ENCODE results near the gene CIAO2A.

The CIAO2A gene

DNA sequence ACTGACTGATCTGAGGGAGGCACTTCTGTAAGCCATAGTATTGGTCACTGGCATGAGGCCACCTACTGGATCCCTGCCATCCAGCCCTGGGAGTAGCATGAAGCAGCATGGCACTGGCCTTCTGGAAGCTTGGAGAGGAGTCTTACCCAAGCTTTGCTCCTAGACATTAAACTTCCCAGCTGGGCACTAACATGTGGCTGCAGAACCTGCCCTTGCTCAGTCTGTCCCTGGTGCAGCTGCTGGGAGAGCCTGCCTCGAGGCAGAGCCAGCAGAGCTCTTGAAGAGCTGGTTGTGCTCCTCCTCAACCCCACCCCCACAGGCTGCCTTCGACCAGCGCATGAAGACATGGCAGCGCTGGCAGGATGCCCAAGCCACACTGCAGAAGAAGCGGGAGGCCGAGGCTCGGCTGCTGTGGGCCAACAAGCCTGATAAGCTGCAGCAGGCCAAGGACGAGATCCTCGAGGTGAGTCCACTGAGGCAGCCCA is 40.7 kb upstream of the CIAO2A start:
- DNase-seq (ENCODE audit: insufficient read length, low spot score) (no peak), FAIRE-seq (no peak)
- TF ChIP-seq, protein P1, sequence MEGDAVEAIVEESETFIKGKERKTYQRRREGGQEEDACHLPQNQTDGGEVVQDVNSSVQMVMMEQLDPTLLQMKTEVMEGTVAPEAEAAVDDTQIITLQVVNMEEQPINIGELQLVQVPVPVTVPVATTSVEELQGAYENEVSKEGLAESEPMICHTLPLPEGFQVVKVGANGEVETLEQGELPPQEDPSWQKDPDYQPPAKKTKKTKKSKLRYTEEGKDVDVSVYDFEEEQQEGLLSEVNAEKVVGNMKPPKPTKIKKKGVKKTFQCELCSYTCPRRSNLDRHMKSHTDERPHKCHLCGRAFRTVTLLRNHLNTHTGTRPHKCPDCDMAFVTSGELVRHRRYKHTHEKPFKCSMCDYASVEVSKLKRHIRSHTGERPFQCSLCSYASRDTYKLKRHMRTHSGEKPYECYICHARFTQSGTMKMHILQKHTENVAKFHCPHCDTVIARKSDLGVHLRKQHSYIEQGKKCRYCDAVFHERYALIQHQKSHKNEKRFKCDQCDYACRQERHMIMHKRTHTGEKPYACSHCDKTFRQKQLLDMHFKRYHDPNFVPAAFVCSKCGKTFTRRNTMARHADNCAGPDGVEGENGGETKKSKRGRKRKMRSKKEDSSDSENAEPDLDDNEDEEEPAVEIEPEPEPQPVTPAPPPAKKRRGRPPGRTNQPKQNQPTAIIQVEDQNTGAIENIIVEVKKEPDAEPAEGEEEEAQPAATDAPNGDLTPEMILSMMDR (IDR thresholded peaks at IDR 0.05; ENCODE audit: insufficient read depth, missing control alignments), result no peak

DNA sequence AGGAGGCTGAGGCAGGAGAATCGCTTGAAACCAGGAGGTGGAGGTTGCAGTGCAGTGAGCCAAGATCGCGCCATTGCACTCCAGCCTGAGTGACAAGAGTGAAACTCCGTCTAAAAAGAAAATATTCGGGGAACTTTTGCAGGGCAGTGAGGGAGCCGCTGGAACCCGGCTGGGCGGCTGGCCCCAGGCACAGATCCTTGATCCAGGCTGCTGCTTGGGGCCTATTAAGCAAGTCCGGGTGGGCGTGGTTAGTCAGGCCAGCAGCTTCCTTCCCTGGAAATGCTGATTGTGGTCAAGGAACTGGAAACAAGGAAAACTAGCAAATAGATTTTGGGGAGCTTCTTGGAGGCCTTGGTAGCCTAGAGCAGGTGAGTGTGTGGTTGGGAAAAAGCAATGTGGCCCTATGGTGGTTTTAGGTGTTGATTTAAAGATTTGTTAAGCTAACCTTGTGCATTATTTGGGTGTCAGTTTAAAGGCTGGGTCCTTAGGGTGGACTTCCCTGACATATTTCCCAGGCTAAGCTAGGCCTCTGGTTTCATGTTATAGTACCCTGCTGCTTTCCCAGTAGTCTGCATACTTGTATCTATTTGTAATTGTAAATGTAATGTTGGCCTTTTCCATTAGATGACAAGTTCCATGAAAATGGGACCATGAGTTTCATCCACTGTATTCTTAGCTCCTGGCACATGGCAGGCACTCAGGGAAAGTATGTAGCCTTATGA is 40.1 kb upstream of the CIAO2A start:
- TF ChIP-seq, protein P1 (IDR thresholded peaks at IDR 0.05; ENCODE audit: insufficient read depth, missing control alignments), result no peak
- FAIRE-seq (no peak), DNase-seq (ENCODE audit: insufficient read length, low spot score) (no peak)

DNA sequence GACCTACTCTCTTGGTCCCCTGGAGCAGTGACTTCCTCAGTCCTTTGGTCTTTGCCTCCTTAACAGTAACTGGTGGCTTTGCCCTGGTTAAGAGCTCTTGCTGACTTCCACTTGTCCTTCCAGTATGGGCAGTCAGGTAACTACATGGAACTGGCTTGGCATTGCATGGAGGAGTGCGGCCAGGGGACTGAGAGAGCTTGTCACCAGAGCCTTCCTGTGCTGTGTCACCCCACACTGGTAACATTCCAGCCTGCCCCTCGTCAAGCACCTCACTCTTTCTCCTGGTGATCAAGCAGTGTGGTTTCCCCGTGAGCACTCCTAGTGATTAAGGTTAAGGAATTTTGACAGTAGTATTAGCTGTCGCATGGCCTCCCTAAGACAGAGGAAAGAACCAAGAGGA is 38.6 kb upstream of the CIAO2A start:
- DNase-seq (ENCODE audit: insufficient read length, low spot score) (no peak), FAIRE-seq (no peak)
- TF ChIP-seq, protein P1 (IDR thresholded peaks at IDR 0.05; ENCODE audit: insufficient read depth, missing control alignments), result no peak

DNA sequence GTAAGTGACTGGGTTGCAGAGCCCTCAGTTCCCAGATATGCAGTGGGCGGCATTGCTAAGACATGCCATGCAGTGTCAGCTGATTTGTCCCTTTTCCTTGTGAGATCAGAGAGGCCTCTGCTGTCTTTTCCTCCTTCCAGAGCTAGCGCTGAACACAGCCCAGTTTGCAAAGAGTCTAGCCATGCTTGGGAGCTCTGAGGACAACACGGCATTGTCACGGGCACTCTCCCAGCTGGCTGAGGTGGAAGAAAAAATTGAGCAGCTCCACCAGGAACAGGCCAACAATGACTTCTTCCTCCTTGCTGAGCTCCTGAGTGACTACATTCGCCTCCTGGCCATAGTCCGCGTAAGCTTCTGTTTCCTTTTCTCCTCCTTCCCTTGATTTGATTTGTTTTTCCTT is 37.9 kb upstream of the CIAO2A start:
- FAIRE-seq (no peak), DNase-seq (ENCODE audit: insufficient read length, low spot score) (no peak)
- TF ChIP-seq, protein P1 (IDR thresholded peaks at IDR 0.05; ENCODE audit: insufficient read depth, missing control alignments), result no peak

DNA sequence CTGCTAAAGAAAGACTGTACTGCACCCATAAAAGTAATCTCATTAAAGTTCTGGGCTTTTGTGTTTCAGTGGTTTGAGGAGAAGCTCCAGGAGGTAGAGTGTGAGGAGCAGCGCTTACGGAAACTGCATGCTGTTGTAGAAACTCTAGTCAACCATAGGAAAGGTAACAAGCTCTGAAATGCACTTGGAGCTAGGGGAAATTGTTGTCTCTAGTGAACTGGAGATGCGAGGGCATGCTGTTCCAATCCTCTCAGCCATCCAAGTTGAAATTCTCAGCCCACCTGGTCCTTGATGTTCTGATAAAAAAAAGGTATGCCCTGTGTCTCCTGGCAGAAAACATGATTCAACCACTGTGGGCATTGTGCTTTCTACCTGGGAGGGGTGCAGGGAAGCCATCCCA is 36.5 kb upstream of the CIAO2A start:
- no peak for FAIRE-seq
- no peak for DNase-seq (ENCODE audit: insufficient read length, low spot score)
- TF ChIP-seq, protein P1 (IDR thresholded peaks at IDR 0.05; ENCODE audit: insufficient read depth, missing control alignments), result no peak

DNA sequence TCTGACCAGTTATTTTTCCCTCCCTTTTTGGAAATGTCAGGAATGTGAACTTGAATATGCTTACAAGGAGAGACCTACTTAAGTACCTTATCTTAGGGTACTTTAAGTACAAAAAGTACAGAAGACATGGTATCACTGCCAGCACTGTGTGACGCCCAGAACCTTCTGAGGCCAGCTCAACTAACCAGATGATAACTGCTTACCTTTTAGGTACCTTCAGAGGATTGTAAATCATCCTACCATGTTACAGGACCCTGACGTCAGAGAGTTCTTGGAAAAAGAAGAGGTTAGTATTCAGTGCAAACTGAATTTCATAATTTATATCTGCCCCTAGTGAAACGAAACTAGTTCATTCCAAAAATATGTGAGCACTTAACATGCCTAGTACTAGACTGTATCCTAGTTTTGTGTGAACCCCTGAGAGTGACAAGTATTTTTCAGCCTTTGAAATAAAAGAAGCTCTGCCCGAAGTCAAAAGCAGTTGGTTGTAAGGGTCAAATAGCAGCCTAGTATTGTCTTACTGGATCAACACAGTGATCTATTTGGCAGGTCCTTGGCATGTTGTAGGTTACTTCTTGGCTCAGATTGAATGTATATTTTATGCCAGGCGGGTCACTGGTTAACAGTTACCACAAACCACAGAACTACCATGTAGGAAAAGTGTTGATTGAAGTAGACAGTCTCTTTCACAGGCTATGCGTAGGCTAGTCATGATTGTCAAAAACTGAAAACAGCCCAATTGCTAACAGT is 34.1 kb upstream of the CIAO2A start:
- TF ChIP-seq, protein P1 (IDR thresholded peaks at IDR 0.05; ENCODE audit: insufficient read depth, missing control alignments), result no peak
- FAIRE-seq (no peak), DNase-seq (ENCODE audit: insufficient read length, low spot score) (no peak)

DNA sequence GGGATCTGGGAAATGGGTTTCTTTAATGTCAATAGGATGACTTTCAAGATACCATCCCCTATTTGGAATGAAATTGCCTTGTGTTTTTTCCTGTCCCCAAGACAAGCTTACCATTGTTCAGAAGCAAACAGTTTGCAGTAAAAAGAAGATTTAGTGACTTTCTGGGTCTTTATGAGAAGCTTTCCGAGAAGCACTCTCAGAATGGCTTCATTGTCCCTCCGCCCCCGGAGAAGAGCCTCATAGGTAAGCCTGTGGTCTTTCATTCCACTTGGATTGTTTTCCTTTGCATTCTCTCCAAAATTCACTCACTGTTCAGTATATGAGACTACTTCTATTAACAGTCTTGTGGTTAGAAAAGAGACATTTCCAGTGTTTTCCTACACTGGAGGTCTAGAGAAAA is 32.3 kb upstream of the CIAO2A start:
- FAIRE-seq (no peak), DNase-seq (ENCODE audit: insufficient read length, low spot score) (no peak)
- TF ChIP-seq, protein P1 (IDR thresholded peaks at IDR 0.05; ENCODE audit: insufficient read depth, missing control alignments), result no peak
